Measurements from ENCODE around the gene IRF2BPL. TPM values are rescaled to one million over a fixed set of nuclear protein-coding genes. Genes with fewer than 3 reads are reported as not detected.

Gene IRF2BPL
- total RNA-seq, 6 experiments from 2014 or later = 11.7 to 18.1 (median 13.7) TPM

DNA sequence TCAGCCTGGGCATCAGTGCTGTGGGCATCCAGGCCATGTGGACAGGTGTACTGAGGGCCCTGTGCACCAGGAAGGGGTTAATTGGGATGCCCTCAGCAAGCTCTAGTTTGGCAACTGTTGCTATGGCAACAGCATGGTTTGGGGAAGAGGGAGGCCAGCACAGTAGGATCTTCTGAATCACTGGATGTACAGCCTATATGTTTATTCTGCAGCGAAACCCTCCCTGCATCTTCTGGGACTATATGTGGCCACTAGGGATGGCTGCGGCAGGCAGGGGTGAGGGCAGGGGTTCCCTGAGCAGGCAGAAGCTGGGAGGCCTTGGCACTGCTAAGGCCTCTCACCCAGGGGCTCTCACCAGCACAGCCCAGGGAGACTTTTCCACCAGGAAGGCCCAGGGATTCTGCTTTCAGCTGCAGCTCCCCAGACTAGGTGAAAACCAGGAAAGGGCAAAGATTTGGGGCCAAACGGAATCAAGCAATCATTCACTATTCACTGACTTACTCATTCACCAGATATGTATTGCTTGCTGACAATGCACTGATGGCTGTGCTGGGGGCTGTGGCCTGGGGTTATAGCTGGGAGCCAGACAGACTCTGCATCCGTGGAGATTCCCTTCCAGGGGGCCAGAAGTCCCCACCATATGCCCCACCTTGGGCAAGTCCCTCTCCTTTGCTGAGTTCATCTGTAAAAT lies 42.8 kb downstream of the IRF2BPL start:
- Histone ChIP-seq H3K27ac (no peak overlapping the region), H3K36me3 (no peaks in the 10 kb centered on the region), H3K4me1 (no peaks in the 10 kb centered on the region), H3K27me3 (no peaks in the 10 kb centered on the region), H3K9me3 (no peaks in the 10 kb centered on the region), H3K4me3 (no peak overlapping the region)
- intact Hi-C loops (cut with DNase I) = no loop called here
- TF ChIP-seq, protein P1, sequence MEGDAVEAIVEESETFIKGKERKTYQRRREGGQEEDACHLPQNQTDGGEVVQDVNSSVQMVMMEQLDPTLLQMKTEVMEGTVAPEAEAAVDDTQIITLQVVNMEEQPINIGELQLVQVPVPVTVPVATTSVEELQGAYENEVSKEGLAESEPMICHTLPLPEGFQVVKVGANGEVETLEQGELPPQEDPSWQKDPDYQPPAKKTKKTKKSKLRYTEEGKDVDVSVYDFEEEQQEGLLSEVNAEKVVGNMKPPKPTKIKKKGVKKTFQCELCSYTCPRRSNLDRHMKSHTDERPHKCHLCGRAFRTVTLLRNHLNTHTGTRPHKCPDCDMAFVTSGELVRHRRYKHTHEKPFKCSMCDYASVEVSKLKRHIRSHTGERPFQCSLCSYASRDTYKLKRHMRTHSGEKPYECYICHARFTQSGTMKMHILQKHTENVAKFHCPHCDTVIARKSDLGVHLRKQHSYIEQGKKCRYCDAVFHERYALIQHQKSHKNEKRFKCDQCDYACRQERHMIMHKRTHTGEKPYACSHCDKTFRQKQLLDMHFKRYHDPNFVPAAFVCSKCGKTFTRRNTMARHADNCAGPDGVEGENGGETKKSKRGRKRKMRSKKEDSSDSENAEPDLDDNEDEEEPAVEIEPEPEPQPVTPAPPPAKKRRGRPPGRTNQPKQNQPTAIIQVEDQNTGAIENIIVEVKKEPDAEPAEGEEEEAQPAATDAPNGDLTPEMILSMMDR (IDR thresholded peaks at IDR 0.05) = no peak
- no peak for TF ChIP-seq POLR2A (IDR thresholded peaks at IDR 0.05)
- no peak for ATAC-seq
- 67% methylated on average over 2 of the region's 4 CpGs for WGBS (ENCODE audit: insufficient coverage, low coverage, low lambda C conversion rate, missing lambda C conversion rate)
- DNase-seq = no peak

DNA sequence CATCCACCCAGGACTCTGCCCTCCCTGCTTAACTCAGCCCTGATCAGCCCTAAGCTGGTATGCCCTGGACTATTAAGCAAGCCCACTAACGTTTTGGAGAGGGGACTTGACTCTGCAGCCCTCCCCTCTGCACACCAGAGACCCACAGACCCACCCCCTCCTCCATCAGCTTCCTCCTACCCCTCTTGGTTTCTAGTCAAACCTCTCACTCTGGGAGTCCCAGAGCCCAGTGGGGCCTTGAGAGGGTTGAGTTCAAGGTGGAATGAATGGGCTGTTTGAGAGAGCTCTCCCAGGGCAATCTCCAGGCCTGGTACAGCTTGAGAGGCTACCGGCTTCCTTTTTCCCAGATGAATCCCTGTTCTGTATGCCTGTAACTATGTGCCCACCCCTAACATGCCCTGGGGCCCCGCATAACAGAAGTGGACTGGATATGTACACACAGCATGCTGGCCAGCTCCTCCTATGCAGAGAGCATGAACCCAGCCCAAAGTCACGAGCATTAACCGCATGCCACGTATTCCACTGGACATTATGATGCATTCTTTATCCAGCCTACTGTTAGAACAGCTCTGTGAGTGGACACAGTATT lies 43.6 kb downstream of the IRF2BPL start:
- Histone ChIP-seq H3K4me1 (no peaks in the 10 kb centered on the region), H3K9me3 (no peaks in the 10 kb centered on the region), H3K36me3 (no peaks in the 10 kb centered on the region), H3K4me3 (no peak overlapping the region), H3K27ac (no peak overlapping the region), H3K27me3 (no peaks in the 10 kb centered on the region)
- ATAC-seq = no peak
- no peak for DNase-seq
- 63% methylated on average over 4 of the region's 6 CpGs for WGBS (ENCODE audit: insufficient coverage, low coverage, low lambda C conversion rate, missing lambda C conversion rate)
- TF ChIP-seq, protein P1 (IDR thresholded peaks at IDR 0.05) = no peak
- TF ChIP-seq POLR2A (IDR thresholded peaks at IDR 0.05) = no peak
- intact Hi-C loops (cut with DNase I) = no loop called here

DNA sequence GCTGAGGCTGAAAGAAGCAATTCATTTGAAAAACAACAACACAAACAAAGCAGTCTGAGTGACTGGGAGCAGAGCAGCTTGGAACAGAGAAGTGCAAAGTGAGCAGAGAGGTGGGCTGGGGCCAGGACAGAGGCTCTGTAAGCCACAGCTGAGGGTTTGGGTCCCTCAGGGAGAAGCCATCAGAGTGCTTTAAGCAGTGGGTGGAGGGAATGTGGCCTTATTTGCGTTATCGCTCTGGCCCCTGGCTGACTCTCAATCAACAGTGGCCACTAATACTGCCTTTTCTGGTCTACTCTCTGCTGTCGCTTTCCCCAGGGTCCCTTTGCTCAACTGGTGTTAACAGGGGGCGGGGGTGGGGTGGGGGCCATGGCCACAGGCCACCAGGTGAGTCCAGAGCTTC lies 44.2 kb downstream of the IRF2BPL start:
- intact Hi-C loops (cut with DNase I) = no loop called here
- Histone ChIP-seq H3K27me3 (no peaks in the 10 kb centered on the region), H3K9me3 (no peaks in the 10 kb centered on the region), H3K4me1 (no peaks in the 10 kb centered on the region), H3K27ac (no peak overlapping the region), H3K36me3 (no peaks in the 10 kb centered on the region), H3K4me3 (no peak overlapping the region)
- TF ChIP-seq, protein P1 (IDR thresholded peaks at IDR 0.05) = no peak
- TF ChIP-seq POLR2A (IDR thresholded peaks at IDR 0.05) = no peak
- ATAC-seq (no peak), DNase-seq (no peak)
- 80% methylated on average over 1 of the region's 4 CpGs for WGBS (ENCODE audit: insufficient coverage, low coverage, low lambda C conversion rate, missing lambda C conversion rate)

DNA sequence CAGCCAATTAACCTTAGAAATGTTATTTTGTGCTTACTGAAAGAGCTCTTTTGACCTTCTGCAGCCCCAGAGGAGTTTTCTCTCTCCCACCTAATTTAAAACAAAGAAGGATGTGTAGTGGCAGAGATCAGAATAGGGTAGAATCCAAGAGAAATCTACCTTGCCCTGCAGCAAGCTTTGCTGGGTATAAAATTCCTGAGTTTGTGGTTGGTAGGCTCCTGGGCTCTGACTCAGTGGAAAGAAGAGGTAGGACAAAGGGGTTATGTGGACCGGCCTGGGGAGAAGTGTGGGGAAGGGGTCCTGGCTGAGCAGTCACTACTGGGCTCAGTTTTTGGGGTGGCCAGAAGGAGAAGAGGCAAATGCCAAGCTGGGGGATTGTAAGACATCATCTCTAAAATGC lies 46.8 kb downstream of the IRF2BPL start:
- WGBS (ENCODE audit: insufficient coverage, low coverage, low lambda C conversion rate, missing lambda C conversion rate) = 100% methylated on average over 1 of the region's 1 CpG
- no peak overlapping the region for H3K4me3 ChIP-seq
- no peaks in the 10 kb centered on the region for H3K36me3 ChIP-seq
- no peaks in the 10 kb centered on the region for H3K4me1 ChIP-seq
- no peaks in the 10 kb centered on the region for H3K9me3 ChIP-seq
- ATAC-seq = no peak
- H3K27me3 ChIP-seq = no peaks in the 10 kb centered on the region
- no peak for TF ChIP-seq POLR2A (IDR thresholded peaks at IDR 0.05)
- TF ChIP-seq, protein P1 (IDR thresholded peaks at IDR 0.05) = no peak
- no peak overlapping the region for H3K27ac ChIP-seq
- no peak for DNase-seq
- intact Hi-C loops (cut with DNase I) = no loop called here
